Hepatocyte (in vitro differentiated cells): Measurements from ENCODE around the gene TTPAL. TPM values are rescaled to one million over a fixed set of nuclear protein-coding genes. Genes with fewer than 3 reads are reported as not detected.

Experiments used
- DNase-seq: peaks from one replicate; pipeline ENCODE4 v3.0.0-alpha.2; 2016; ENCODE audit warnings: low spot score
- H2AFZ ChIP-seq: fragments of 200-600 bp; sonication (generic); 2 replicates; pipeline ENCODE4 v1.6.0; 2016; ENCODE audit warnings: antibody characterized with exemption, mild to moderate bottlenecking
- H3K27ac ChIP-seq: fragments of 200-600 bp; sonication (generic); 2 replicates; pipeline ENCODE4 v1.5.1; 2016; ENCODE audit warnings: mild to moderate bottlenecking
- H3K27me3 ChIP-seq: fragments of 200-600 bp; sonication (generic); 2 replicates; pipeline ENCODE4 v1.6.1; 2016
- H3K36me3 ChIP-seq: fragments of 200-600 bp; sonication (generic); replicated peaks from 2 replicates; pipeline ENCODE4 v1.5.1; 2016; ENCODE audit warnings: low read depth; ENCODE audit not compliant: insufficient read depth
- H3K4me1 ChIP-seq: fragments of 200-600 bp; sonication (generic); 2 replicates; pipeline ENCODE4 v1.5.1; 2016; ENCODE audit warnings: mild to moderate bottlenecking, moderate library complexity; ENCODE audit not compliant: insufficient read depth
- H3K4me2 ChIP-seq: fragments of 200-600 bp; sonication (generic); 2 replicates; pipeline ENCODE4 v1.6.0; 2016
- H3K4me3 ChIP-seq: fragments of 200-600 bp; sonication (generic); 2 replicates; pipeline ENCODE4 v1.5.1; 2016; ENCODE audit warnings: mild to moderate bottlenecking
- H3K79me2 ChIP-seq: fragments of 200-600 bp; sonication (generic); 2 replicates; pipeline ENCODE4 v1.6.0; 2017; ENCODE audit warnings: mild to moderate bottlenecking
- H3K9me2 ChIP-seq: fragments of 200-600 bp; sonication (generic); replicated peaks from 2 replicates; pipeline ENCODE4 v1.6.0; 2017; ENCODE audit warnings: mild to moderate bottlenecking; ENCODE audit not compliant: insufficient read depth
- H3K9me3 ChIP-seq: fragments of 200-600 bp; sonication (generic); 2 replicates; pipeline ENCODE4 v1.5.1; 2016; ENCODE audit warnings: low read depth, mild to moderate bottlenecking
- H4K20me1 ChIP-seq: fragments of 200-600 bp; sonication (generic); 2 replicates; pipeline ENCODE4 v1.6.0; 2016; ENCODE audit warnings: mild to moderate bottlenecking; ENCODE audit not compliant: insufficient read depth, poor library complexity, severe bottlenecking
- EZH2 ChIP-seq: fragments of 200-600 bp; sonication (generic); IDR thresholded peaks from 2 replicates; pipeline ENCODE4 v1.6.1; 2016; ENCODE audit warnings: antibody characterized with exemption, mild to moderate bottlenecking, borderline replicate concordance
- EZH2phosphoT487 ChIP-seq: fragments of 200-600 bp; sonication (generic); IDR thresholded peaks from one replicate; pipeline ENCODE4 v1.6.1; 2018; ENCODE audit warnings: antibody characterized with exemption, mild to moderate bottlenecking, low read depth, moderate library complexity; ENCODE audit not compliant: unreplicated experiment, severe bottlenecking
- WGBS: methylation state at CpG from one replicate; pipeline ENCODE4 v1.1.6; 2016; ENCODE audit warnings: low lambda C conversion rate; ENCODE audit errors: missing lambda C conversion rate; 5-methylcytosine and 5-hydroxymethylcytosine counted together
- polyA plus RNA-seq: library from polyadenylated mRNA; unstranded; fragments of >200 nt; fragmentation: Nextera tagmentation; extraction: Ambion mirVana; gene quantifications from 2 replicates; pipeline ENCODE4 v1.2.1, GENCODE V29; 2016
- total RNA-seq: library from RNA; depleted of rRNA; stranded (reverse); fragments of >200 nt; gene quantifications from 2 replicates; pipeline ENCODE4 v1.2.3, GENCODE V29; 2014
- TF ChIP-seq, protein P1 (sequence below): fragments of 200-600 bp; sonication (generic); IDR thresholded peaks from 2 replicates; pipeline ENCODE4 v1.5.1; 2016; ENCODE audit warnings: antibody characterized with exemption, mild to moderate bottlenecking; ENCODE audit not compliant: poor library complexity

The TTPAL gene
- total and polyA plus RNA-seq, 2 experiments from 2014 or later = 10.3 to 12.9 TPM

DNA sequence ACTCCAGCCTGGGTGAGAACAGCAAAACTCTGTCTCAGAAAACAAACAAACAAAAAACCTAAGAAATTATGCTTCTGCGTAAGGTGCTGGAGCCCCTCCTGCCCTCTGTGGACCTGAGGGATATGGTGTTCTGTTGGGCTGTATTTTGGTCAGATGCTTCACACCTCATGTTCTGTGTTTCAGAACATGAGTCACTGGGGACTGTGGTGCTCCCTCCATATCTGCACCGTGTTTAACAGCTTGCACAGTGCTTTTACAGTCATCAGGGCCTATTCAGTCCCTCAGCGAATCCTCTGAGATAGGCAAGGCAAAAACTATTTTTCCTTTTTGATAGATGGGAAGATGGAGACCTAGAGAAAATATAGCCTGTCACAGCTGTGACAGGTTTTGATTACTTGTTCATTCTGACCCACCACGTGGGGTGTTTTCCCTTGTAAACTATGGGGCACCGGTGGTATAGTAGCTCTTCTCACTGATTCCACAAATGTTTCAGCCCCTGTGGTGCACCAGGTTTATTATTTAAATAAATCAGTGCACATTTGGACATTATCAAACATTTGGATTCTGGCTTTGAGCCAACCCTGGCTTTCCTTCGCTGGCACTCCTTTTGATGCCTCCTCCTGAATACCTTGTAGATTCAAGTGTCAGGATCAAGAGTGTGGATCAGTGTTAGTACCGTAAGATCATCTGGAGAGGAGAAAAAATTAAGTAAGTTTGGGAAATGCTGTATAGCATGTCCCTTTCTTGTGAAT is 9.6 kb downstream of the TTPAL start:
- Histone ChIP-seq H3K4me1 (no peaks in the 10 kb centered on the region), H2AFZ (no peak overlapping the region), H3K27me3 (no peaks in the 10 kb centered on the region), H3K9me3 (no peaks in the 10 kb centered on the region), H4K20me1 (no peaks in the 10 kb centered on the region), H3K9me2 (no peaks in the 10 kb centered on the region), H3K27ac (no peak overlapping the region), H3K4me3 (no peak overlapping the region), H3K79me2 (no peaks in the 10 kb centered on the region), H3K36me3 (peaks cover 3% of the 10 kb centered on the region), H3K4me2 (no peak overlapping the region)
- no peak for TF ChIP-seq EZH2phosphoT487
- no peak for TF ChIP-seq EZH2
- TF ChIP-seq, protein P1, sequence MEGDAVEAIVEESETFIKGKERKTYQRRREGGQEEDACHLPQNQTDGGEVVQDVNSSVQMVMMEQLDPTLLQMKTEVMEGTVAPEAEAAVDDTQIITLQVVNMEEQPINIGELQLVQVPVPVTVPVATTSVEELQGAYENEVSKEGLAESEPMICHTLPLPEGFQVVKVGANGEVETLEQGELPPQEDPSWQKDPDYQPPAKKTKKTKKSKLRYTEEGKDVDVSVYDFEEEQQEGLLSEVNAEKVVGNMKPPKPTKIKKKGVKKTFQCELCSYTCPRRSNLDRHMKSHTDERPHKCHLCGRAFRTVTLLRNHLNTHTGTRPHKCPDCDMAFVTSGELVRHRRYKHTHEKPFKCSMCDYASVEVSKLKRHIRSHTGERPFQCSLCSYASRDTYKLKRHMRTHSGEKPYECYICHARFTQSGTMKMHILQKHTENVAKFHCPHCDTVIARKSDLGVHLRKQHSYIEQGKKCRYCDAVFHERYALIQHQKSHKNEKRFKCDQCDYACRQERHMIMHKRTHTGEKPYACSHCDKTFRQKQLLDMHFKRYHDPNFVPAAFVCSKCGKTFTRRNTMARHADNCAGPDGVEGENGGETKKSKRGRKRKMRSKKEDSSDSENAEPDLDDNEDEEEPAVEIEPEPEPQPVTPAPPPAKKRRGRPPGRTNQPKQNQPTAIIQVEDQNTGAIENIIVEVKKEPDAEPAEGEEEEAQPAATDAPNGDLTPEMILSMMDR = no peak
- 92% methylated on average over 7 of the region's 7 CpGs for WGBS
- no peak for DNase-seq

DNA sequence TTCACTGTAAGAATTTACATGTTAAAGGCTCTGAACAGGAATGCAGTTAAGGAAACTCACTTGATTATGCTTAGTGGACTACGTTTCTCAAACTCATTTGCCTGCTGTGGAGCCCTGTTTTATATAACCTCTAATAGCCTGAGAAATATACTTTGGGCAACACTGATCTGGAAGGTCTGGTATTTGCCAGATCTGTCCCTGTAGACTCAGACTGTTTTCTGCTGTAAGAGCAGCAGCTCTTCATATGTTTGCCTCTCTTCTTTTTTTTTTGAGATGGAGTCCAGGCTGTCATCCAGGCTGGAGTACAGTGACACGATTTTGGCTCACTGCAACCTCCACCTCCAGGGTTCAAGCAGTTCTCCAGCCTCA is 10.1 kb downstream of the TTPAL start:
- DNase-seq = no peak
- no peak overlapping the region for H3K4me3 ChIP-seq
- H3K36me3 ChIP-seq = peaks cover 3% of the 10 kb centered on the region
- 86% methylated on average over 2 of the region's 2 CpGs for WGBS
- H3K4me2 ChIP-seq = no peak overlapping the region
- no peaks in the 10 kb centered on the region for H3K79me2 ChIP-seq
- no peaks in the 10 kb centered on the region for H3K4me1 ChIP-seq
- no peaks in the 10 kb centered on the region for H4K20me1 ChIP-seq
- H2AFZ ChIP-seq = no peak overlapping the region
- H3K27me3 ChIP-seq = no peaks in the 10 kb centered on the region
- H3K9me3 ChIP-seq = no peaks in the 10 kb centered on the region
- H3K27ac ChIP-seq = no peak overlapping the region
- H3K9me2 ChIP-seq = no peaks in the 10 kb centered on the region
- TF ChIP-seq EZH2phosphoT487 = no peak
- TF ChIP-seq, protein P1 = no peak
- no peak for TF ChIP-seq EZH2

DNA sequence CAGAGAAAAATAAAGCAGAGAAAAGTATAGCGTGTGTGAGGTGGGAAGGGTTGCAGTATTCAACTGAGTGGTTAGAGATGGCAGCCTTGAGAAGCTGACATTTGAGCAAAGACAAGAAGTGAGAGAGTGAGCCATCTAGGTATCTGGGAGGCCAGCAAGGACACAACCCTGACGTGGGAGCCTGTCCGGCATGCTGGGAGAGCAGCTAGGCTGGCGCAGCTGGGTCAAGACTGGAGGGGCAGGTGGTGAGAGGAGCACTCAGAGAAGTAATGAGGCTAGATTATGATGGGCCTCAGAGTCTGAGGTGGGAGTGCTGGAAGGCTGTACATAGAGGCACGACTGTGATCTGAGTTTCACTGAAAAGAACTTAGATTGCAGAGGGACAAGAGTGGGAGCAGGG is 12.9 kb downstream of the TTPAL start:
- TF ChIP-seq, protein P1 = no peak
- TF ChIP-seq EZH2phosphoT487 = no peak
- TF ChIP-seq EZH2 = no peak
- no peak for DNase-seq
- H3K27ac ChIP-seq = no peak overlapping the region
- H3K27me3 ChIP-seq = no peaks in the 10 kb centered on the region
- peaks cover 3% of the 10 kb centered on the region for H3K36me3 ChIP-seq
- no peak overlapping the region for H3K4me3 ChIP-seq
- H4K20me1 ChIP-seq = no peaks in the 10 kb centered on the region
- no peaks in the 10 kb centered on the region for H3K9me3 ChIP-seq
- WGBS = 93% methylated on average over 5 of the region's 5 CpGs
- no peaks in the 10 kb centered on the region for H3K9me2 ChIP-seq
- no peak overlapping the region for H2AFZ ChIP-seq
- no peaks in the 10 kb centered on the region for H3K4me1 ChIP-seq
- H3K79me2 ChIP-seq = no peaks in the 10 kb centered on the region
- no peak overlapping the region for H3K4me2 ChIP-seq
